IPS-18c (cell line): Measurements from ENCODE around the gene PITPNB.

Source experiments
- H3K4me3 ChIP-seq: 2 replicates; pipeline ENCODE4 v1.7.0; 2013; ENCODE audit warnings: low read depth, mild to moderate bottlenecking, low read length, moderate library complexity; ENCODE audit not compliant: insufficient read depth
- H3K9me3 ChIP-seq: one replicate; pipeline ENCODE4 v1.6.1; 2013; ENCODE audit warnings: mild to moderate bottlenecking, low read length, moderate library complexity; ENCODE audit not compliant: control insufficient read depth, insufficient read depth

Gene PITPNB

GRCh38 chr22:27888310-27888709, 30.7 kb downstream of the PITPNB start:
- Histone ChIP-seq H3K9me3 (no peaks in the 10 kb centered on the region), H3K4me3 (no peak overlapping the region)

- no peak overlapping the region for H3K4me3 ChIP-seq
- no peaks in the 10 kb centered on the region for H3K9me3 ChIP-seq
Observed at GRCh38 chr22:27886843-27887151, 32.3 kb downstream of the PITPNB start.

- no peak overlapping the region for H3K4me3 ChIP-seq
- H3K9me3 ChIP-seq = no peaks in the 10 kb centered on the region
Observed at GRCh38 chr22:27885977-27886842, 32.8 kb downstream of the PITPNB start.

GRCh38 chr22:27883656-27884350, 35.3 kb downstream of the PITPNB start:
- no peaks in the 10 kb centered on the region for H3K9me3 ChIP-seq
- H3K4me3 ChIP-seq = no peak overlapping the region

DNA sequence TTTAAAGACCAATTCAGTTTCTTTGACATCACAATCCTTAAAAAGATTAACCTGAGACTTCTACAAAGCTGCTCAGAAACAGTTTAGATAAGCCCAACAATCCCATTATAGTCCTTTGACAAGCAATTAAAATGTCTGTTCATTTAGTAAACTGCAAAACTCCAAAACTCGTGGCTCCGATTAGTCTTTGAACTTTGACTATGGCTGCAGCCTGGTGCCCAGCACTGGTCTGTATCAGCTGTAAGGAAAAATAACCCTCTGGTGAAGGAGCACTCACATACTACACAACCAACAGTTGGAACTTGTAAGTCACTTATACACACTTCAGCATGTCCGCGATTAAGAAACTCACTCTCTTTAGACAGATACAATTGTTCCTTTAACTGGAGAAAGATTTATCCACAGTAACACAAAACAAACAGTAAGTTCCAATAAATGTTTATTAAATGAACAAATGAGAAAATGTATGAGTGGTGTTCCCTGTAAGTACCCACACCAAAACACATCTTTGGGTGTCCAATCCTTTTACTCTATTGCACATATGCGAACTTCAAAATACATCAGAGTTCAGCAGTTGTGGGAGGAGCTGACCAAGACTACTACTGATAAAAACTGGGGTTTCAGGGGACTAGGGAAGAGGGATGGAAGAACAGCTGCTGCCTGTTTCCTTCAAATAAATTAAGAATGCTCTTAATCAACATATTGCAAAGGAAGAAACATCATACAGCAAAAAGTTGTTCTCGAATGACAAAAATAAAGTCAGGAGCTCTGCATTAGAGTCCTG, 36.4 kb downstream of the PITPNB start:
- Histone ChIP-seq H3K4me3 (no peak overlapping the region), H3K9me3 (no peaks in the 10 kb centered on the region)

DNA sequence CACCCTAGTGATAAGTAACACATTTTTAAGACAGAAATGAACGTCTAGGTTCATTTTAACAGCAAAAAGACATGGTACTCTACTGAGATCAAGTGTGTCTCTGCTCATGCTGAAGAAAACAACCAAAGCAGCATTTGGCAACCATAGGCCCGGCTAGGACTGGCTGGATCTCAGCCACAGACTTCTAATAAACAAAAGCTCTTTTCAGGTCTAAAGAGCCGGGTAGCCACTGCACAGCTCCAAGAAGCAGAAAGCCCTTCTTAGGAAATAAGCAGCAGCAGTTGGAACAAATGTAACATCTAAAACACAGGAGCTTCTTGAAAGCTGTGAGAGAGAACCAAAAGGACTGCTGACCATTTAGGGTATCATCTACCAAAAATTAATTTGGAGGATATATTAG, 37.6 kb downstream of the PITPNB start:
- no peak overlapping the region for H3K4me3 ChIP-seq
- no peaks in the 10 kb centered on the region for H3K9me3 ChIP-seq

GRCh38 chr22:27880778-27881394, 38.2 kb downstream of the PITPNB start:
- H3K9me3 ChIP-seq = no peaks in the 10 kb centered on the region
- no peak overlapping the region for H3K4me3 ChIP-seq

GRCh38 chr22:27879923-27880322, 39.1 kb downstream of the PITPNB start:
- H3K9me3 ChIP-seq = no peaks in the 10 kb centered on the region
- H3K4me3 ChIP-seq = no peak overlapping the region

DNA sequence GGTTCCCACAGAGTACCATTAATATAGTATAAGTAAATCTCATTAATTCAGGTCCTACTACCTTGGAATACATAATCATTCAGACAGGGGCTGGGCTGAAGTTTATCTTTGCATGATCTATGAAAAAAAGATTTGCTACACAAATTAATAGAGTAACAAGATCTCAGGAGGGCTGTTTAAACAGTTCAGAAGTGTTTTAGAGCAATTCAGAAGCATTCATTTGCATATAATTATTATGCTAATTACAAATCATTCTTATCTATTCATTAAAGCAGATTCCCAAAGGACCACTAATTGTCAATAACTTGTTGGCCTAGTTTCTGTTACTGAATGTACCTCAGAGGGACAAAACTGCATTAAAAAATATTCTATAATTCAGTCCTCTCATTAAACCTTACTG, 40.5 kb downstream of the PITPNB start:
- no peak overlapping the region for H3K4me3 ChIP-seq
- no peaks in the 10 kb centered on the region for H3K9me3 ChIP-seq

- H3K4me3 ChIP-seq = no peak overlapping the region
- no peaks in the 10 kb centered on the region for H3K9me3 ChIP-seq
Observed at GRCh38 chr22:27877501-27877900, 41.6 kb downstream of the PITPNB start.

- no peaks in the 10 kb centered on the region for H3K9me3 ChIP-seq
- no peak overlapping the region for H3K4me3 ChIP-seq
Observed at GRCh38 chr22:27876684-27877083, 42.4 kb downstream of the PITPNB start.

GRCh38 chr22:27875951-27876350, 43.1 kb downstream of the PITPNB start:
- Histone ChIP-seq H3K9me3 (no peaks in the 10 kb centered on the region), H3K4me3 (no peak overlapping the region)

DNA sequence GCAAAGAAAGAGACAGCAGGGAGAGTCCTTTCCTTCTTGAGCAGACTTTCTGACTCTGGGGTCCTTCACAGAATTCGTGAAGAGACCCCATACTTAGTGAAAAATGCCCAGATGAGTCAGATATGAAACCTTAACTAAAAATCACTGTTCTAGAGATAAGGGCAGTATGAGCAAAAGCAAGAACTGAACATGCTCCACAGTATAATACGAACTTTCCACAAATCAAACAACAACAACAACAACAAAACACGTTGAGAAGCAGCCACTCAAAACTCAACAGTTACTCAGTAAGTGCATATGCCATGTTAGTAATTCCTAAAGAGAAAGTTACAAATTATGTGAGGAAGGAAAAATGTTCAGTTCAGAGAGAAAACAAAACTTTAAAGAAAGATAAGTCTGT, 44.3 kb downstream of the PITPNB start:
- no peak overlapping the region for H3K4me3 ChIP-seq
- H3K9me3 ChIP-seq = no peaks in the 10 kb centered on the region

DNA sequence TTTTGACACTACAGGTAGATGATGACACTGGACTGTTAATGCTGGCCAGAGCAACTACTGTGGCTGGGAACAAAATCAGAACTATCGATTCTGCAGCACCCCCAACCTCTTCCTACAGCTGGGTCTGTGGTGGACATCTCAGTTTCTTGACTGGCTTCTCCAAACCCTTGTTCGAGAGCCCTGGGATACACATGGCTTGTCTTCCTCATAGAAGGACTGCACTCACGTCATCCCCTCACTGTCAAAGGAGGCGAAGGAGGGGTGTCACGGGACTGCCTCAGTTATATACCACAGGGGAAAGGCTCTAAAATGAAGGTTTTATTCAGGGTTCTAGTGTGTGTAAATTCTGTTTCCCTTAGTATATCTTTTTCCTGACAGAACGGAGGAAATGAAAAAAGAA, 44.9 kb downstream of the PITPNB start:
- H3K4me3 ChIP-seq = no peak overlapping the region
- no peaks in the 10 kb centered on the region for H3K9me3 ChIP-seq

GRCh38 chr22:27873472-27873871, 45.6 kb downstream of the PITPNB start:
- no peaks in the 10 kb centered on the region for H3K9me3 ChIP-seq
- no peak overlapping the region for H3K4me3 ChIP-seq

DNA sequence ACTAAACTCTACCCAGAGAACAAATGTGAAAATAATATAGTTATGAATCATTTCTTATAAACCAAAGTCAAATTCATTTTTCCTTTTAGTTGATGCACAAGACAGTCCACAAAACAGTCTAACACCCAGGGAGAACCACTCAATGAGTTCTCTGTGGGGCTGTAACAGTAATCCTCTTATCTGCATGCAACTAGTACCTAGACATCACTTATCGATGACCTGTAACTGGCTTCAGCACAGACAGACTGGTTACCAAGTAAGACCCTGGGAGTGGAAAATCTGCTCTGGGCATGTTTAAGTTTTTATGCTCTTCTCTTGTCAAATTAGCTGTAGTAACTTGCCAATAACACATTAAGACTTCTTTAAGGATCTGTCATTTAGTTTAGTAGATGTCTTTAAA, 46.6 kb downstream of the PITPNB start:
- Histone ChIP-seq H3K9me3 (no peaks in the 10 kb centered on the region), H3K4me3 (no peak overlapping the region)

- no peaks in the 10 kb centered on the region for H3K9me3 ChIP-seq
- no peak overlapping the region for H3K4me3 ChIP-seq
Observed at GRCh38 chr22:27871306-27872014, 47.6 kb downstream of the PITPNB start.
